GM19023 (cell line): Measurements from ENCODE around the gene PXDN.
"Not testable (repeated sequence)": the region's sequence is repeated elsewhere in the genome, so short reads cannot be mapped to it uniquely, and the experiment has no call there.

ENCODE experiments used
- ATAC-seq: cut with Tn5 transposase; IDR thresholded peaks from one replicate; pipeline ENCODE4 v1.9.1; 2021; ENCODE audit warnings: mild to moderate bottlenecking, moderate library complexity; ENCODE audit not compliant: unreplicated experiment

PXDN gene

GRCh38 chr2:1744446-1745170, at the start of gene PXDN:
Gene PXDN (minus strand): TSS chr2:1744515. CDS start chr2:1744455, 60 bp downstream.
- ATAC-seq = no peak

DNA sequence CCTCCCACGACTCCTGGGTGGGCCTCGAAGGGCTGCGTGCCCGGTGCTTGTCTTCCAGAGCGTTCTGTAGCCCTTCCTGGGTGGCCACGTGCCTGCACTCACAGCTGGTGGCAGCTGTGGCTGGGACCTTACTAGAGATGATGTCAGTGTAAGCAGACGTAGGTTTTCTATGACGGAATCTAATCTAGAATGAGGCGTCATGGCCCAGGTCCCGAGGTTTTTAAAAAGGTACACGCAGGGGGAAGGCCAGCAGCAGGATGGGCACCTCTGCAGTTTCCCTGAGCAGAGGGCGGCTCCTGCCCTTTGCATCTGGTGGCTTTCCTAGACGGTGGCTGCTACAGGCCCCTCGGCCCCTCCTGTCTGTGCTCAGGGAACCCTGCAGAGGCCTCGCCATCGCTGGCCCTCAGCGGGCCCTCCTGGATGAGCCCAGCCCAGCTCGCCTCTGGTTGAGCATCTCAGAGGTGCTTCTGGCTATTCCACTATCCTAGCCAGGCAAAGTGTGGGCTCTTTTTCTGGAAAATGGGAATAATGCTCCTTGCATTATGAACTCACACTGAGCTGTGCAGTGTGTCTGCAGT, 49.6 kb upstream of the PXDN start:
- no peak for ATAC-seq

DNA sequence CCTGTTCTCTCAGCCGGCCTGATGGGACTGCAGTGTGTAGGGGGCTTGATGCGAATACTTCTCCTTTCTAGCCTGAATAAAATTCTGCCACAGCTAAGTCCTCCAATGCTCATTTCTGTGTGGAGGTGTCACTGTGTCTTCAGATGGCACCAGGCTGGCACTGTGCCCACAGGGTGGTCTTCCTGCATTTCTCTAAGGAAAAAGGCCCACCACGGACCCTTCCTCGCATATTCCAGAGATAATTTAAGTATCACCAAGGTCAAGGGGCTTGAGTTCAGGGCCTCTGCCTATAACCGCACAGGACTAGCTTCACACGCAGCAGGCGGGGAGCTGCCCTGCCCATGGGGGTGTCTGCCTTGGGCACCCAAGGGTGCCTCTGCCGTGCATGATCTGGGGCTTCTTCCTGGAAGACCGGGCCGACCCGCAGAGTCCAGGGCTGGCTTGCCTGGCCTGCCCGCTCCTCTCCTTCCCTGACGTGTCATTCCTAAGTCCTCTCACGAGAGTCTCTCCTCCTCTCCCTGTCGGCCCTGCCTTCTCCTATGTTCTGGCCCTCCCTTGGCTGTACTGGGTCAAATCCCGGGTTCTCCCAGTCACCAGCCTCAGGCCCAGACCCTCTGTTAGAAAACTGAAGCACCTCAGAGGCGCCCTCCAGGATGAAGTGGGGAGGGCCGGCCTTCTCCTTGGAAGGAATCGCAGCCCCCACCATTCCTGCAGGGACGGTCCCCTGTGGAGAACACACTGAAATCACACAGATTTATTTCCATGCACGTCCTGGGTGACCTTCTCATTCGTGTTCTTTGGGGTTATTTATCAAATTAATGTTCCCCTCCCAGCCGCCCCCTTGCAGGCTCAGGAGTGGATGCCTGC, 48.9 kb upstream of the PXDN start:
- no peak for ATAC-seq

DNA sequence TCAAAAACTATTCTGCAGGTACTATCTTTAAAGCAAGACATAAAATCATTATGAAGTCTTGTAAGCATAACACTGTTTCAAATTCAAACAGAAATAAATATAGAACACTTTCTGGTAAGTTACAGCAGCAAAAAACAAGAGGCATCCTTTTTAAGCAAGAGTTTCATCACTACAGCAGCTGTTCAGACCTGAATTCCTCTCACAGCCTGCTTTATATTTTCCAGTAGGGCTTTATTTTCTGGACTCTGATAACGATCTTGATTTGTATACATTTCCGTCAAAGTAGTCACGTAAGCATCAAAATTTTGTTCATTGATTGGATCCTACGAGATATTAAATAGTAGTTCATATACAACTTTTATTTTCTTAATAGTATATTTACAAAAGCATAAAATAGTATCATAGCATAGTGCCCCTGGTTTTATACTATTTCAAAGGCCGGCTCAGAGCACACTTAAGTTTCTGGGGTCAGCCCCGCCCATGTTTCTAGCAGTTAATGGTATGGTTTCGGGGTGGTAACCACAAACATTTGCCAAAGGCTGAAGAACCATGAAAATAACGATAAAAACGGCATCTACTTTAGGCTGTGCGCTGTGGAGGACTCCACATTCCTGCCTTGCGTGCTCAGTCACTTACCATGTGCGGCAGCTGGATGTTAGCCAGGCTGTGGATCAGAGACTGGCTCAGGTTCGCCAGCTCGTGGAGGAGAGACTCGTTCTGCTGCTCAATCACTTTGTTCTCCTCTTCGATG, 47.5 kb upstream of the PXDN start:
- ATAC-seq = no peak

DNA sequence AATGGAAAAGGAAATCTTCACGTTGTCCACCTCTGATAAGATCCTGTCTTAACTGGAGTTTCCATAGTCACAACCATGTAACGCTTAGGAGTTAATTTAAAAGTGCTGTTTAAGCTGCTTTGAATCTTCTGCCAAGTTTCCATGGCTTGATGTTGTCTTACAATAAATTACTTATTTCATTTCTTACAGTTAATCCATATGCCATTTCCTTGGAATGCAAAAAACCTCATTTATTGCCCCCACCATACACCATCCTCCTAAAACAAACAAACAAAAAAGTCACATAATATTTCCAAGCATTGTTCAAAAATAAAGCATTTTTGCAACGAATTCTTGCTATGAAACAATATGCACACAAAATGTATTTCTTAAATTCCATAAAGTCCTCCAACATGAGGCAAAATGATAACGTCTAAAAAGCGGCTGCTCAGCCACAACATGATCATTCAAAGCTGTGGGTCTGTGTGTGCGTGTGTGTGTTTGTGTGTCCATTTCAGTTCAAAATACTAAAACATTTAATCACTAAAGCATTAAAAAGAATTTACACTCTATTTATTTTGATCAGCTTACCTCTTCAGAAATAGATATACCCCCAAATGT, 46.8 kb upstream of the PXDN start:
- no peak for ATAC-seq

DNA sequence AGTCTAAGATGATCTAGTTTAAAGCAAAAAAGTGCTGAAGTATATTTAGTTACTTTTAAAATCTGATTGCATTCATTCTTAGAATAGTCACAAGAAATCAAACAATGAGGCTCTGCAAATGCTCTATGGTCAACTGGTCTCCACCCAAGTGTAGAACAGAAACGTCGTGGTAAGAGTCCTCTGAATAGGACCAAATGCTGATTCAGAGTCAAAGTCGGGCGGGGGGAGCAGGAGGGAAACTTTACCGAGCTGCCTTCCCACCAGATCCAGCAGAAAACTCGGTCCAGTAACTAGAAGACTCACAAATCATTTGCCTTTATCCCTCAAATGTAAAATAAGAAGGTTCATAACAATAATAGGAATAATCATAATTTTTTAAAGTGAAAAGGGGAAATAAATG, 46.2 kb upstream of the PXDN start:
- ATAC-seq = no peak

- no peak for ATAC-seq
These were observed 45.3 kb upstream of the PXDN start for GRCh38 chr2:1789610-1790009.

GRCh38 chr2:1788478-1788959, 44.2 kb upstream of the PXDN start:
- no peak for ATAC-seq

GRCh38 chr2:1787755-1788477, 43.6 kb upstream of the PXDN start:
- ATAC-seq = no peak

DNA sequence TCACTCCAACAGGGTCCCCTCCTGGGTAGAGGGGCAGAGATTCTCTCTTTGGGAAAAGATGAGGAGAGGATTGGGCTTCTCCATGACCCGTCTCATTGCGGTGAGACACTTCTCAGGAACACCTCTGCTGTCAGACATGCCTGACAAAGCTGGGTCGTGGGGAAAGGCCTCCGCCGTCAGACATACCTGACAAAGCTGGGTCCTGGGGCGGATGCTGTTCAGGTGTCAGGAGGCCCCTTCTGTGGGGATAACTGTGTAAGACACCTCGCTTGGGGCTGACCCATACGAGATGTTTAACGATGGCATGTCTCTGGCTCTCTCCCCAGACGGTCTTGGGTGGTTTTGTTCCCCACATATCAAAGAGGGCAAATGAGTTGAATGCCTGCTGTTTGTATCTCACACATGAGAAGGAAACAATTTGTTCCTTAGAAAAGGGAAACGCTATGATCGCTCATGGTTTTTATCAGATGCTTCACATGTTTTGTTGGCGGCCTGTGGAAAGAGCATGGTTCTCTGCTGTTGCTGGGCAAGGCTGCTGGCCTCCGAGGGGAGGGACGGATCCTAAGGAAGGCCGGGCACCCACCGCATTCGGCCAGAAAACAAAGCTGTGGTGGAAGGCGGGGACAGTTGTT, 40.8 kb upstream of the PXDN start:
- ATAC-seq = no peak

DNA sequence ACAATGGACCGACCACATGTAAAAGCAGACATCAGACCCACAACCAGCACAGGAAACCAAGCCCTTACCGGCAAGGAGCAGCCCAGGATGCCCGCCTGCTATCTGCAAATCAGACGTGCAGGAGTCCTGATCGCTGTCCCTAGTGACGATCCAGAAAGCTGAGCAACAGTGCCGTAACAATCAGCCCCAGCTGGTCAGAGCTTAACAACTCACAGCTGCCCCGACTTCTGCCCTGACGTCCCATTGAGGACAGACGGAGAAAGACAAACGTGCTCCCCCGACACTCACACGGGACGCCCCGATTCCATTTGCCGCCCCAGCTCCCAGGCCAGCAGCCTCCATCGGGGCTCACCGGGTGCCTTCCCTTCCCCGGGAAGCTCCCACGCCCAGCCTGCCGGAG, 39.8 kb upstream of the PXDN start:
- no peak for ATAC-seq

GRCh38 chr2:1782514-1782913, 38.2 kb upstream of the PXDN start:
- no peak for ATAC-seq

DNA sequence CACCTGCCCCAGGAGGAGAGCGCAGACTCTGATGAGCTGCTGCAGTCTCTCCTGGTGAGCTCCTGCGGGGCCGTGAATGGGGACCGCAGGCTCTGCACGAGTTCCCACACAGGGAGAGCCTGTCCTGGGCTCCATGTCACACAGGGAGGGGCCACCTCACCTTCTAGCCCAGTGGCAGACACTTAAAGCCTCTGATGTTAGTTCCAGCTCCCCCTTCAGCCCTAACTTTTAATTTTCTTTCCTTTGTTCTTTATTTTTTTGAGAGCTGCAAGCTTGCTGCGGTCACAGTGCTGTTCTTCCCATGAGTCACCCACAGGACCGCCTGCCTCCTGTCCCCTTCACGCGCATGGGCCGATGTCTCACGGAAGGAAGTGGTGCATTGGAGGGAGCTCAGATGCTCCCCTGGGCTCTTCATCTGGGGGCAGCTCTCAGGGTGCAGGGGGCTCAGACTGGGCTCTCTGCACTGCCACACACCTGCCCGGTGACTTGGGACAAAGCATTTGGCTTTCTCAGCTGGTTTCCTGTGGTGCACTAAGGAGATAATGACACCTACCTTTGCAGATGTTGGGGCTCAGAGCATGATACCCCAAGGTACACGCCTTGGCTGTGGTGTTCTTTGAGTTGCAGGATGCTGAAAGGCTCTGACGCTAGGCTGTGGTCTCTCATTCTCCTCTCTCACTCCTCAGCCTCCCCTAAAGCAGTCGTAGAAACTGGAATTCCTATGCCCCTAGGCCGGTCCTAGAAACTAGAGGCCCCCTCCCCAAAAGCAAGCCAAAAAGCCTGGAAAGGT, 37.2 kb upstream of the PXDN start:
- ATAC-seq = no peak

DNA sequence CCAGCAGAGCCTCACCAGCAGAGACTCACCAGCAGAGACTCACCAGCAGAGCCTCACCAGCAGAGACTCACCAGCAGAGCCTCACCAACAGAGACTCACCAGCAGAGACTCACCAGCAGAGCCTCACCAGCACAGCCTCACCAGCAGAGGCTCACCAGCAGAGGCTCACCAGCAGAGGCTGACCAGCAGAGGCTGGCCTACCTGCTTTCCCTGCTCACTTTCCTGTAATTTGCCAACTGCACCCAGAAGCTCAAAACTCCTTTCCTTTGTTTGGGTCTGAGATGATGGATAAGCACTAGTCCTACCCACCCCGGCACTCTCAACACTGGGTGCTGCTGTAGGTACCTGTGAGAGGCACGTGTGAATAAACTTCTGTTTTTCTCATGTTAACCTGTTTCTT, 36.4 kb upstream of the PXDN start:
- no peak for ATAC-seq

- not testable (repeated sequence) for ATAC-seq
These were observed 35.7 kb upstream of the PXDN start for GRCh38 chr2:1780054-1780453.

DNA sequence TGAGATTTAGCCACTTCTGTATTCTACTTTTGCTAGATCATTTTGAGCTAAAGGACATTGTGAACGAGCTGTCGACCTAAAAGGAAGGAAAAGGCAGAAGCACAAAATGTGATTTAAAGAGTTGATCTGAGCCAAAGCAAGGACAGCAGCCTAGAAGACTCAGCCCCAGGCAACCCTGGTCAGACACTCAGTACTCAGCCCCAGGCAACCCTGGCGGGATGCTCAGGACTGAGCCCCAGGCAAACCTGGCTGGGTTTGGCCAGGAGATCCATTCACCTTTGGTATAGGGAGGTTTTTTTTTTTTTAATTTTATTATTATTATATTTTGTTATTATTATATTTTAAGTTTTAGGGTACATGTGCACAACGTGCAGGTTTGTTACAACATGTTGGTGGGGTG, 34.3 kb upstream of the PXDN start:
- ATAC-seq = no peak

DNA sequence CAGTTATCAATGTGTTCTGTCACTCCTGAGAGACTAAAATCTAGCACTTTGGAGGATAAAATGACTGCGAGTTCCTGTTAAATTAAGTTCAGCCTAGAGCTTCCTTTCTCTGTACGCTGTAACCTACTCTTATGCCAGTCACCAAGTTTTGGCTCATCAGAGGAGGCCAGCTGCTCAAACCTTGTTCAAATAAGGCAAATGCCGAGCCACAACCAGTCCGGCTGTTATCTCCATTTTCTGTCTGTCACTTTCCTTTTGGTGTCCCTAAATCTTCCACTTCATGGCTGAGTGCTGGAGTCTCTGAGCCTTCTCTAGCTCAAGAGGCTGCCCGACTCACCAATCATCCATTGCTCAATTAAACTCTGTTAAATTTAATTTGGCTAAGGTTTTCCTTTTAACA, 33.5 kb upstream of the PXDN start:
- no peak for ATAC-seq

- no peak for ATAC-seq
These were observed 32.8 kb upstream of the PXDN start for GRCh38 chr2:1777156-1777555.
